GM10266 (cell line): ENCODE results near the gene ARHGAP30.
"Not testable (repeated sequence)": the region's sequence is repeated elsewhere in the genome, so short reads cannot be mapped to it uniquely, and the experiment has no call there.

Experiments used
- DNase-seq: peaks from one replicate; pipeline ENCODE4 v3.0.0; 2012; ENCODE audit errors: extremely low spot score
- TF ChIP-seq, protein P1 (sequence below): IDR thresholded peaks from 2 replicates; pipeline ENCODE4 v1.5.1; 2012; ENCODE audit warnings: mild to moderate bottlenecking, low read depth; ENCODE audit not compliant: control insufficient read depth, insufficient read depth; ENCODE audit errors: missing control alignments

Gene ARHGAP30

DNA sequence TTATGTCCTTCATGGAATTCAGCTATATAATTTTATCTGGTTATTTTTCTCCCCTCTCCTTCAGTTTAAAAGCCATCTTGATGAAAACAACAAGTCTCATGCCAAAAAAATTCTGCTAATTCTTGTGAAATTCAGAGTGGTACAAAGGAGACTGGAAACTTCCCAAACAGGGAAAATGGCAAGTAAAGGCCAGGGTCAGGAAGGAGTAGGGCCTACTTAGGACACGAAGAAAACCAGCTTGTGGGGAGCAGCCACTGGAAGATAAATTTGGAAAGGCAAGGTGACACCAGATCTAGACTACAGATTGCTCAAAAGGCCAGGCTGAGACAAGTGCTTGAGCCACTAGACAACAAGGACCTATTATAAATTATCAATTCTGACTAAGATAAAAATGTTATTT, 37.3 kb downstream of the ARHGAP30 start:
- DNase-seq, result no peak
- TF ChIP-seq, protein P1, sequence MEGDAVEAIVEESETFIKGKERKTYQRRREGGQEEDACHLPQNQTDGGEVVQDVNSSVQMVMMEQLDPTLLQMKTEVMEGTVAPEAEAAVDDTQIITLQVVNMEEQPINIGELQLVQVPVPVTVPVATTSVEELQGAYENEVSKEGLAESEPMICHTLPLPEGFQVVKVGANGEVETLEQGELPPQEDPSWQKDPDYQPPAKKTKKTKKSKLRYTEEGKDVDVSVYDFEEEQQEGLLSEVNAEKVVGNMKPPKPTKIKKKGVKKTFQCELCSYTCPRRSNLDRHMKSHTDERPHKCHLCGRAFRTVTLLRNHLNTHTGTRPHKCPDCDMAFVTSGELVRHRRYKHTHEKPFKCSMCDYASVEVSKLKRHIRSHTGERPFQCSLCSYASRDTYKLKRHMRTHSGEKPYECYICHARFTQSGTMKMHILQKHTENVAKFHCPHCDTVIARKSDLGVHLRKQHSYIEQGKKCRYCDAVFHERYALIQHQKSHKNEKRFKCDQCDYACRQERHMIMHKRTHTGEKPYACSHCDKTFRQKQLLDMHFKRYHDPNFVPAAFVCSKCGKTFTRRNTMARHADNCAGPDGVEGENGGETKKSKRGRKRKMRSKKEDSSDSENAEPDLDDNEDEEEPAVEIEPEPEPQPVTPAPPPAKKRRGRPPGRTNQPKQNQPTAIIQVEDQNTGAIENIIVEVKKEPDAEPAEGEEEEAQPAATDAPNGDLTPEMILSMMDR, result no peak

DNA sequence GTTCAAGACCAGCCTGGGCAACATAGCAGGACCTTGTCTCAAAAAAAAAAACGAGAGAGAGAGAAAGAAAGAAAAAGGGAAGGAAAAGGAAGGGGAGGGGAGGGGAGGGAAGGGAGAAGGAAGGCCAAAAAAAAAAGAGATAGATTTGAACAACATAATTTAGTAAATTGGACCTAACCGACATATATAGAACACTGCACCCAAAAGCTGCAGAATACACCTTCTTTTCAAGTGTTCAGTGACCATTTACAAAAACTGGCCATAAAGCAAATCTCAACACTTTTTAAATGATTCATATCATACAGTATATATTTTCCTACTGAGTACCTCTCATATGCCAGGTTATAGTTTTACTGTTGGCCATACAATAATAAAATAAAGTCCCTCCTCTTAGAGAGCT, 37.8 kb downstream of the ARHGAP30 start:
- TF ChIP-seq, protein P1, result no peak
- DNase-seq, result no peak

DNA sequence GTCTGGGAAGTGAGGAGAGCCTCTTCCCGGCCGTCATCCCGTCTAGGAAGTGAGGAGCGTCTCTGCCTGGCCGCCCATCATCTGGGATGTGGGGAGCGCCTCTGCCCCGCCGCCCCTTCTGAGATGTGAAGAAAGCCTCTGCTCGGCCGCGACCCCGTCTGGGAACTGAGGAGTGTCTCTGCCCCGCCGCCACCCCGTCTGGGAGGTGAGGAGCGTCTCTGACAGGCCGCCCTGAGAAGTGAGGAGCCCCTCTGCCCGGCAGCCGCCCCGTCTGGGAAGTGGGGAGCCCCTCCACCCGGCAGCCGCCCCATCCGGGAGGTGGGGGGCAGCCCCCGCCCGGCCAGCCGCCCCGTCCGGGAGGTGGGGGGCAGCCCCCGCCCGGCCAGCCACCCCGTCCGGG, 40.2 kb downstream of the ARHGAP30 start:
- not testable (repeated sequence) for DNase-seq

DNA sequence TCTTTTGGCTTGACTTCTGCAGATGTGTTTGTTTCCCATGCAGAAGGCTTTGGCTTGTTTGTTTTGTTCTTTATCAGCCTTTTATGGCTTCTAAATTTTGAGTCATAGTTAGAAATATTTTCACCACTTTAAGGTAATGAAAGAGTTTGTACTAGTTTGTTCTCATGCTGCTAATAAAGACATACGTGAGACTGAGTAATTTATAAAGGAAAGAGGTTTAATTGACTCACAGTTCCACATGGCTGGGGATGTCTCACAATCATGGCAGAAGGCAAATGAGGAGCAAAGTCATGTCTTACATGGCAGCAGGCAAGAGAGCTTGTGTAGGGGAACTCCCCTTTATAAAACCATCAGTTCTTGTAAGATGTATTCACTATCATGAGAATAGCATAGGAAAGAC, 42.7 kb downstream of the ARHGAP30 start:
- not testable (repeated sequence) for DNase-seq

DNA sequence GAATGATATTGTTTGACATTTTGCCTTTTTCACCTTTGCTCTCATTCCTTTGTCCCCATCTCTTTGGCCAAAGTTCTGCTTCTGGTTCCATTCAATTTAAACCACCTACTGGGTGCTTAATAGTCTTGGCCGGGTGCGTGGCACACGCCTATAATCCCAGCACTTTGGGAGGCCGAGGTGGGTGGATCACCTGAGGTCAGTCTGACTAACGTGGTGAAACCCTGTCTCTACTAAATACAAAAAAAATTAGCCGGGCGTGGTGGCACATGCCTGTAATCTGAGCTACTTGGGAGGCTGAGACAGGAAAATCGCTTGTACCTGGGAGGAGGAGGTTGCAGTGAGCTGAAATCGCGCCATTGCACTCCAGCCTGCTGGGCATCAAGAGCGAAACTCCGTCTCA, 47.3 kb downstream of the ARHGAP30 start:
- DNase-seq, result not testable (repeated sequence)

DNA sequence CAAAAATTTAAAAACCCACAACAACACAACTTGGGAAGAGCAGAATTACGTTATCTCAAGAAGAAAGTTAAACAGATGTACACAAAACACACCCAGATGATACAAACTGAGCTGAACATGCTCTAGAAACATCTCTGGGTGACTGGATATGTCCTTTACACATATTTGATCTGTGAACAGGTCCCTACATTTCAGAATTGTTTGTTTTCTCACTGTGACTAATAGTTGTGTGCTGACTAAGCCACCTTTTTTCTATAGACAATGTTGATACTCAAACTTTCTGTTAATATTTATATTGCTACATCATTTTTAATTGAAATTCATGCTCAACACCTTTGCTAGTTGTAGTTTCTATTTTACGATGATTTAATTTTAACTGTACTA, 47.7 kb downstream of the ARHGAP30 start:
- TF ChIP-seq, protein P1, result no peak
- DNase-seq, result no peak

DNA sequence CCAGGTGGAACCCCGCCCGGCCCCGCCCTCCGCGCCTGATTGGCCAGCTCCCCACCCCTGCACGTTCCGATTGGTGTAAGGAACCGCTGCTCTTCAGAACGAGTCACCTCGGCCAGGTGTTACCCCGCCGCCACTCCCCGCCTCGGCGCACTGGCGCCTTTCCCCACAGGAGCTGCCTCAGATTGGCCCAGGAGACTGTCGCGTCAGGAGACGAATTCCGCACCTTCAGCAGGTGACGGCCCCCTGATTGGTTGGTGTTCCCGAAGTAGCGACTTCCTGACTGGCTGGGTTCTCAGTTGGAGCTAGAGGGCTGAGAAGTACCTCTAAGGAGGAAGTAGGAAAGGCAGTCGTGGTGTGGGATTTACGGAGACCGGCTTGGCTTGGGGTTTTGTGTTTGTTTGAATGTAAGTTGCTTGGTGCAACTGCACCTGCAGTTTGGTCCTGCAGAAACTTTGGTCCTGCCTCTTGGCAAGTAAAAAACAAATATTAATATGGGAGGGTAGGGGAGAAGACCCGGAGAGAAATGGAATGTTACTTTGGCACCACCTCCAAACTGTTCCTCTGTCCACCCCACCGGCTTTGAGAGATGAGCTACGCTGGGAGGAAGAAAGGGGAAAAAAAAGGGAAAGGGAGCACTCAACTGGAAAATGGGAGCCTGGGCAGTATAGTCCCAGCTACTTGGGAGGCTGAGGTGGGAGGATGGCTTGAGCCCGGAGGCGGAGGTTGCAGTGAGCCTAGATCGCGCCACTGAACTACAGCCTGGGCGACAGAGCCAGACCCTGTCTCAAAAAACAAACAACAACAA, 48.3 kb downstream of the ARHGAP30 start:
- peak; percentile 91 for DNase-seq
- TF ChIP-seq, protein P1, result no peak

DNA sequence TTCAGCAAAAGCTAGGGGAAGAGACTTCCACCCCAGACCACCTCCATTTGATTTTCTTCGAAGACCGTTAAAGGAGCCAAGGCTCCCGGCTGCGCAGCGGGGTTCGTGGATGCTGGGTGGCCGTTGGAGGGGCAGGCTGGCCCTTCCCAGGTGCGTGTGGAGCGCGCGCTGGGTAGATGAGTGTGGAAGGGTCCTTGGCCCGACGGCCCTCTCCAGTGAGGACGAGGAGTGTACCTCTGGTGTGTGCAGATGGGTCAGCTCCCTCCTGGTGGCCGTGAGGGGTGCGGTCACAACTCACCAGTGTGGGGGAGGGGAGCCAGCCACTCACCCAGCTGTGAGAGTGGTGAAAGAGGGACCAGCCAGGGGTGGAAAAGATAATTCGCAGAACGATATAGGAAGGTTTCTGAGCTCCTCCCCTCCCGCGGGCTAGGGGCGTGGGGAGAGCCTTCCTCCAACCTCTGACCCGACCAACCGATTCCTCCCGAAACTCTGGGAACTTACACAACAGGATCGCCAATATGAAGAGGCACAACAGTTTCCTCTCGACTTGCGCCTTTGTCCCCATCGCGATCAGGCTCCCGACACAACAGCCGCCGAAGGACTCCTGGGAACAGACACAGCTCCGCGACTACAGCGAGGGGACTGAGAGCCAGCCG, 49.1 kb downstream of the ARHGAP30 start, which contains the start of gene F11R:
F11R (minus strand) TSS at position 644 of the 656 bp plus-strand sequence; CDS start at position 565, 79 bp downstream.
- TF ChIP-seq, protein P1, result no peak
- DNase-seq, result peak; percentile 39
